DOHH2 (cell line): ENCODE results near the gene PLA2G2A.

ENCODE experiments used
- EZH2phosphoT487 ChIP-seq: fragments of 200-600 bp; sonication (generic); IDR thresholded peaks from 2 replicates; pipeline ENCODE4 v1.6.1; 2017; ENCODE audit warnings: borderline replicate concordance, mild to moderate bottlenecking, antibody characterized with exemption, low read length, moderate library complexity, mixed read lengths
- TF ChIP-seq, protein P1 (sequence below): fragments of 200-600 bp; sonication (generic); IDR thresholded peaks from one replicate; pipeline ENCODE4 v1.5.1; 2014; ENCODE audit warnings: antibody characterized with exemption, mild to moderate bottlenecking, low read depth, low read length; ENCODE audit not compliant: poor library complexity, severe bottlenecking

- TF ChIP-seq, protein P1, sequence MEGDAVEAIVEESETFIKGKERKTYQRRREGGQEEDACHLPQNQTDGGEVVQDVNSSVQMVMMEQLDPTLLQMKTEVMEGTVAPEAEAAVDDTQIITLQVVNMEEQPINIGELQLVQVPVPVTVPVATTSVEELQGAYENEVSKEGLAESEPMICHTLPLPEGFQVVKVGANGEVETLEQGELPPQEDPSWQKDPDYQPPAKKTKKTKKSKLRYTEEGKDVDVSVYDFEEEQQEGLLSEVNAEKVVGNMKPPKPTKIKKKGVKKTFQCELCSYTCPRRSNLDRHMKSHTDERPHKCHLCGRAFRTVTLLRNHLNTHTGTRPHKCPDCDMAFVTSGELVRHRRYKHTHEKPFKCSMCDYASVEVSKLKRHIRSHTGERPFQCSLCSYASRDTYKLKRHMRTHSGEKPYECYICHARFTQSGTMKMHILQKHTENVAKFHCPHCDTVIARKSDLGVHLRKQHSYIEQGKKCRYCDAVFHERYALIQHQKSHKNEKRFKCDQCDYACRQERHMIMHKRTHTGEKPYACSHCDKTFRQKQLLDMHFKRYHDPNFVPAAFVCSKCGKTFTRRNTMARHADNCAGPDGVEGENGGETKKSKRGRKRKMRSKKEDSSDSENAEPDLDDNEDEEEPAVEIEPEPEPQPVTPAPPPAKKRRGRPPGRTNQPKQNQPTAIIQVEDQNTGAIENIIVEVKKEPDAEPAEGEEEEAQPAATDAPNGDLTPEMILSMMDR: no peak
- no peak for TF ChIP-seq EZH2phosphoT487
Measured at GRCh38 chr1:19978143-19978542, 1.3 kb downstream of the PLA2G2A start.
